ENCODE results near the gene OR5AU1. TPM values are rescaled to one million over a fixed set of nuclear protein-coding genes. Genes with fewer than 3 reads are reported as not detected.

OR5AU1 gene
- total and polyA plus RNA-seq, 2 experiments from 2014 or later = not detected

GRCh38 chr14:21133901-21134300, 22.0 kb downstream of the OR5AU1 start:
- H2AFZ ChIP-seq = no peak overlapping the region
- no peak overlapping the region for H3K27ac ChIP-seq
- 10 to 15% methylated on average over 1 of the region's 1 CpG for WGBS, 2 experiments (ENCODE audit: low coverage in 1 of 2, low lambda C conversion rate in 2 of 2, missing lambda C conversion rate in 2 of 2)
- no peaks in the 10 kb centered on the region for H3K4me1 ChIP-seq (ENCODE audit: insufficient read depth)
- TF ChIP-seq EZH2 (IDR thresholded peaks at IDR 0.05; ENCODE audit: insufficient read depth, poor library complexity, severe bottlenecking) = no peak
- TF ChIP-seq EZH2phosphoT487 (IDR thresholded peaks at IDR 0.05; ENCODE audit: insufficient read depth, low read depth) = no peak
- no peak for DNase-seq
- H3K9ac ChIP-seq = no peak overlapping the region
- H3K27me3 ChIP-seq (replicated peaks; ENCODE audit: insufficient read depth) = peaks cover 3% of the 10 kb centered on the region; the same call in 1 of the 2 replicates
- no peaks in the 10 kb centered on the region for H3K79me2 ChIP-seq (ENCODE audit: insufficient read depth)
- H3K9me2 ChIP-seq (ENCODE audit: insufficient read depth) = no peaks in the 10 kb centered on the region
- H4K20me1 ChIP-seq (ENCODE audit: insufficient read depth) = no peaks in the 10 kb centered on the region
- no peaks in the 10 kb centered on the region for H3F3A ChIP-seq (ENCODE audit: insufficient read depth)
- in situ Hi-C loops (cut with MboI) = no loop called here
- H3K9me3 ChIP-seq (ENCODE audit: low read depth) = no peaks in the 10 kb centered on the region
- no peak overlapping the region for H3K4me3 ChIP-seq
- H3K4me2 ChIP-seq (ENCODE audit: unreplicated experiment) = no peak overlapping the region
- H3K36me3 ChIP-seq (ENCODE audit: low read depth) = no peaks in the 10 kb centered on the region

- Histone ChIP-seq H3K36me3 (ENCODE audit: low read depth) (no peaks in the 10 kb centered on the region), H3K9me2 (ENCODE audit: insufficient read depth) (no peaks in the 10 kb centered on the region), H3K79me2 (ENCODE audit: insufficient read depth) (no peaks in the 10 kb centered on the region), H3K4me1 (ENCODE audit: insufficient read depth) (no peaks in the 10 kb centered on the region), H4K20me1 (ENCODE audit: insufficient read depth) (no peaks in the 10 kb centered on the region), H3K27me3 (replicated peaks; ENCODE audit: insufficient read depth) (peaks cover 14% of the 10 kb centered on the region), H3K4me2 (ENCODE audit: unreplicated experiment) (no peak overlapping the region), H3K9me3 (ENCODE audit: low read depth) (no peaks in the 10 kb centered on the region), H3K9ac (no peak overlapping the region), H2AFZ (no peak overlapping the region), H3F3A (ENCODE audit: insufficient read depth) (no peaks in the 10 kb centered on the region), H3K27ac (no peak overlapping the region), H3K4me3 (no peak overlapping the region)
- in situ Hi-C loops (cut with MboI) = no loop called here
- TF ChIP-seq EZH2 (IDR thresholded peaks at IDR 0.05; ENCODE audit: insufficient read depth, poor library complexity, severe bottlenecking) (no peak), EZH2phosphoT487 (IDR thresholded peaks at IDR 0.05; ENCODE audit: insufficient read depth, low read depth) (no peak)
- no peak for DNase-seq
- 50 to 66% methylated on average over 1 of the region's 1 CpG for WGBS, 2 experiments (ENCODE audit: low coverage in 1 of 2, low lambda C conversion rate in 2 of 2, missing lambda C conversion rate in 2 of 2)
Measured at GRCh38 chr14:21123429-21123828, 32.4 kb downstream of the OR5AU1 start.

DNA sequence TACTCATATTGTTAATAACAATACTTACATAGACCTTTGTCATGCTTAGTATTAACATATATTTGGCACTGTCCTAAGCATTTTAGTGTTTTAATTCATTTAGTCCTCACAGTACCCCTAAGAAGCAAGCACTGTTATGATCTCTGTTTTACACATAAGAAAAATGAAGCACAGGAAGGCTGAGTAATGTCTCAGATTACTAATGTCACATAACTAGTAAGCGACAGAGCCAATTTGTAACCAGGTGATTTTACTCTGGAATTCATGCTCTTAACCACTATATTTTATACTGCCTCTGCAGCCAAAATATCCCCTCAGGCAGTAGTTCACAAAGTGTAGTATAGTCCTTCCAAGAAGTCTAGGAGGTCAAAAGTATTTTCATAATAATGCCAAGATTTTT, 34.7 kb downstream of the OR5AU1 start:
- H2AFZ ChIP-seq = no peak overlapping the region
- H4K20me1 ChIP-seq (ENCODE audit: insufficient read depth) = no peaks in the 10 kb centered on the region
- no peak overlapping the region for H3K4me3 ChIP-seq
- no peak for DNase-seq
- no peaks in the 10 kb centered on the region for H3F3A ChIP-seq (ENCODE audit: insufficient read depth)
- peaks cover 5% of the 10 kb centered on the region; the same call in 1 of the 2 replicates for H3K27me3 ChIP-seq (replicated peaks; ENCODE audit: insufficient read depth)
- no peak overlapping the region for H3K9ac ChIP-seq
- TF ChIP-seq EZH2 (IDR thresholded peaks at IDR 0.05; ENCODE audit: insufficient read depth, poor library complexity, severe bottlenecking) = no peak
- no peaks in the 10 kb centered on the region for H3K9me2 ChIP-seq (ENCODE audit: insufficient read depth)
- in situ Hi-C loops (cut with MboI) = no loop called here
- no peak overlapping the region for H3K27ac ChIP-seq
- H3K36me3 ChIP-seq (ENCODE audit: low read depth) = no peaks in the 10 kb centered on the region
- no peaks in the 10 kb centered on the region for H3K9me3 ChIP-seq (ENCODE audit: low read depth)
- 24 to 32% methylated on average over 1 of the region's 1 CpG for WGBS, 2 experiments (ENCODE audit: low coverage in 1 of 2, low lambda C conversion rate in 2 of 2, missing lambda C conversion rate in 2 of 2)
- no peaks in the 10 kb centered on the region for H3K4me1 ChIP-seq (ENCODE audit: insufficient read depth)
- H3K4me2 ChIP-seq (ENCODE audit: unreplicated experiment) = no peak overlapping the region
- no peaks in the 10 kb centered on the region for H3K79me2 ChIP-seq (ENCODE audit: insufficient read depth)

GRCh38 chr14:21120686-21121085, 35.2 kb downstream of the OR5AU1 start:
- Histone ChIP-seq H2AFZ (no peak overlapping the region), H3K36me3 (ENCODE audit: low read depth) (no peaks in the 10 kb centered on the region), H3F3A (ENCODE audit: insufficient read depth) (no peaks in the 10 kb centered on the region), H3K79me2 (ENCODE audit: insufficient read depth) (no peaks in the 10 kb centered on the region), H3K4me1 (ENCODE audit: insufficient read depth) (no peaks in the 10 kb centered on the region), H3K9me2 (ENCODE audit: insufficient read depth) (no peaks in the 10 kb centered on the region), H3K4me2 (ENCODE audit: unreplicated experiment) (no peak overlapping the region), H3K27me3 (replicated peaks; ENCODE audit: insufficient read depth) (peaks cover 3% of the 10 kb centered on the region; the same call in 1 of the 2 replicates), H3K4me3 (no peak overlapping the region), H3K9ac (no peak overlapping the region), H3K9me3 (ENCODE audit: low read depth) (no peaks in the 10 kb centered on the region), H4K20me1 (ENCODE audit: insufficient read depth) (no peaks in the 10 kb centered on the region), H3K27ac (no peak overlapping the region)
- DNase-seq = no peak
- TF ChIP-seq EZH2 (IDR thresholded peaks at IDR 0.05; ENCODE audit: insufficient read depth, poor library complexity, severe bottlenecking) (no peak), EZH2phosphoT487 (IDR thresholded peaks at IDR 0.05; ENCODE audit: insufficient read depth, low read depth) (no peak)
- 71 to 75% methylated on average over 6 of the region's 6 CpGs for WGBS, 2 experiments (ENCODE audit: low coverage in 1 of 2, low lambda C conversion rate in 2 of 2, missing lambda C conversion rate in 2 of 2)
- in situ Hi-C loops (cut with MboI) = no loop called here

GRCh38 chr14:21118933-21119332, 36.9 kb downstream of the OR5AU1 start:
- Histone ChIP-seq H3K9ac (no peak overlapping the region), H3K79me2 (ENCODE audit: insufficient read depth) (no peaks in the 10 kb centered on the region), H3K9me3 (ENCODE audit: low read depth) (no peaks in the 10 kb centered on the region), H3K4me2 (ENCODE audit: unreplicated experiment) (no peak overlapping the region), H3K4me3 (no peak overlapping the region), H3K27ac (no peak overlapping the region), H2AFZ (no peak overlapping the region), H3K9me2 (ENCODE audit: insufficient read depth) (no peaks in the 10 kb centered on the region), H3F3A (ENCODE audit: insufficient read depth) (no peaks in the 10 kb centered on the region), H4K20me1 (ENCODE audit: insufficient read depth) (no peaks in the 10 kb centered on the region), H3K4me1 (ENCODE audit: insufficient read depth) (no peaks in the 10 kb centered on the region), H3K27me3 (replicated peaks; ENCODE audit: insufficient read depth) (no peaks in the 10 kb centered on the region), H3K36me3 (ENCODE audit: low read depth) (no peaks in the 10 kb centered on the region)
- no peak for DNase-seq
- in situ Hi-C loops (cut with MboI) = no loop called here
- WGBS, 2 experiments (ENCODE audit: low coverage in 1 of 2, low lambda C conversion rate in 2 of 2, missing lambda C conversion rate in 2 of 2) = 73 to 83% methylated on average over 3 of the region's 3 CpGs
- no peak for TF ChIP-seq EZH2phosphoT487 (IDR thresholded peaks at IDR 0.05; ENCODE audit: insufficient read depth, low read depth)

All from GM23248 (cell line).